PC-3 (cell line): ENCODE data around the gene AVPI1. TPM values are rescaled to one million over a fixed set of nuclear protein-coding genes. Genes with fewer than 3 reads are reported as not detected.
A peak's percentile ranks its signal among the peaks of the same experiment; 100 is the strongest.
"Not testable (repeated sequence)": the region's sequence is repeated elsewhere in the genome, so short reads cannot be mapped to it uniquely, and the experiment has no call there.

Experiments used
- ATAC-seq: fragments of 200-7000 bp; cut with Tn5 transposase; 2 replicates; pipeline ENCODE4 v1.9.1; 2020; ENCODE audit warnings: mild to moderate bottlenecking, moderate library complexity
- BruUV-seq: library from RNA; stranded (reverse); fragments of 400-500 nt; replicated peaks from 2 replicates; lab custom pipeline; 2021; lab: Mats Ljungman, UMichigan
- CTCF ChIA-PET: fragments of 300-600 bp; sonication (Branson Sonifier 250); formaldehyde crosslinking; loops from one replicate; lab custom pipeline; 2022; ENCODE audit warnings: antibody characterized with exemption; lab: Charles Lee
- POLR2A ChIA-PET: fragments of 300-600 bp; sonication (Branson Sonifier 250); formaldehyde crosslinking; loops from one replicate; lab custom pipeline; 2022; ENCODE audit warnings: antibody characterized with exemption; ENCODE audit not compliant: unreplicated experiment; lab: Charles Lee
- DNase-seq: peaks from one replicate; pipeline ENCODE4 v3.0.0-alpha.2; 2015
- H2AFZ ChIP-seq: fragments of 300-600 bp; sonication (generic); 2 replicates; pipeline ENCODE4 v1.6.0; 2016; ENCODE audit warnings: antibody characterized with exemption, low read length
- H3F3A ChIP-seq: fragments of 300-600 bp; sonication (generic); one replicate; pipeline ENCODE4 v1.6.0; 2017; ENCODE audit warnings: antibody characterized with exemption, low read length, control low read depth, mild to moderate bottlenecking; ENCODE audit not compliant: unreplicated experiment
- H3K27ac ChIP-seq: fragments of 300-600 bp; sonication (generic); 2 replicates; pipeline ENCODE4 v1.5.1; 2016; ENCODE audit warnings: mild to moderate bottlenecking, low read length
- H3K27me3 ChIP-seq: fragments of 300-600 bp; sonication (generic); 2 replicates; pipeline ENCODE4 v1.6.1; 2016; ENCODE audit warnings: low read length, mixed read lengths
- H3K36me3 ChIP-seq: fragments of 300-600 bp; sonication (generic); 2 replicates; pipeline ENCODE4 v1.6.1; 2016; ENCODE audit warnings: low read depth, mixed run types, low read length, mixed read lengths
- H3K4me1 ChIP-seq: fragments of 300-600 bp; sonication (generic); 2 replicates; pipeline ENCODE4 v1.5.1; 2016; ENCODE audit warnings: low read length; ENCODE audit not compliant: insufficient read depth
- H3K4me2 ChIP-seq: fragments of 300-600 bp; sonication (generic); 2 replicates; pipeline ENCODE4 v1.6.0; 2016; ENCODE audit warnings: low read length
- H3K4me3 ChIP-seq: fragments of 300-600 bp; sonication (generic); 2 replicates; pipeline ENCODE4 v1.5.1; 2016; ENCODE audit warnings: mild to moderate bottlenecking, low read length, mixed read lengths
- H3K79me2 ChIP-seq: fragments of 300-600 bp; sonication (generic); 2 replicates; pipeline ENCODE4 v1.6.1; 2017; ENCODE audit warnings: low read length, mixed read lengths
- H3K9ac ChIP-seq: fragments of 300-600 bp; sonication (generic); 2 replicates; pipeline ENCODE4 v1.6.0; 2016; ENCODE audit warnings: mild to moderate bottlenecking, low read length
- H3K9me2 ChIP-seq: fragments of 300-600 bp; sonication (generic); replicated peaks from 2 replicates; pipeline ENCODE4 v1.6.1; 2016; ENCODE audit warnings: mixed run types, low read length, mixed read lengths
- H3K9me3 ChIP-seq: fragments of 300-600 bp; sonication (generic); 2 replicates; pipeline ENCODE4 v1.6.1; 2016; ENCODE audit warnings: low read length, mixed read lengths
- H4K20me1 ChIP-seq: fragments of 300-600 bp; sonication (generic); 2 replicates; pipeline ENCODE4 v1.6.1; 2016; ENCODE audit warnings: low read length, mixed read lengths
- EZH2 ChIP-seq: fragments of 300-600 bp; sonication (generic); IDR thresholded peaks from one replicate; pipeline ENCODE4 v1.6.1; 2017; ENCODE audit warnings: antibody characterized with exemption, mild to moderate bottlenecking, low read length; ENCODE audit not compliant: unreplicated experiment
- EZH2phosphoT487 ChIP-seq: fragments of 300-600 bp; sonication (generic); IDR thresholded peaks from 2 replicates; pipeline ENCODE4 v1.6.1; 2018; ENCODE audit warnings: mild to moderate bottlenecking, antibody characterized with exemption, low read length, borderline replicate concordance
- intact Hi-C: fragments of 100-400 bp; cut with micrococcal nuclease; formaldehyde crosslinking; loops from 2 replicates; pipeline ENCODE4 v1.9.0; 2023
- total RNA-seq: library from RNA; depleted of rRNA; stranded (reverse); fragments of >200 nt; gene quantifications from 2 replicates; pipeline ENCODE4 v1.2.3, GENCODE V29; 2014
- TF ChIP-seq, protein P1 (sequence below): fragments of 300-600 bp; sonication (generic); conservative IDR thresholded peaks from 2 replicates; pipeline ENCODE4 v1.5.1; 2017; ENCODE audit warnings: antibody characterized with exemption, low read depth, mild to moderate bottlenecking, low read length

AVPI1 gene
- total RNA-seq, 1 experiment from 2014 or later = 44.5 TPM

DNA sequence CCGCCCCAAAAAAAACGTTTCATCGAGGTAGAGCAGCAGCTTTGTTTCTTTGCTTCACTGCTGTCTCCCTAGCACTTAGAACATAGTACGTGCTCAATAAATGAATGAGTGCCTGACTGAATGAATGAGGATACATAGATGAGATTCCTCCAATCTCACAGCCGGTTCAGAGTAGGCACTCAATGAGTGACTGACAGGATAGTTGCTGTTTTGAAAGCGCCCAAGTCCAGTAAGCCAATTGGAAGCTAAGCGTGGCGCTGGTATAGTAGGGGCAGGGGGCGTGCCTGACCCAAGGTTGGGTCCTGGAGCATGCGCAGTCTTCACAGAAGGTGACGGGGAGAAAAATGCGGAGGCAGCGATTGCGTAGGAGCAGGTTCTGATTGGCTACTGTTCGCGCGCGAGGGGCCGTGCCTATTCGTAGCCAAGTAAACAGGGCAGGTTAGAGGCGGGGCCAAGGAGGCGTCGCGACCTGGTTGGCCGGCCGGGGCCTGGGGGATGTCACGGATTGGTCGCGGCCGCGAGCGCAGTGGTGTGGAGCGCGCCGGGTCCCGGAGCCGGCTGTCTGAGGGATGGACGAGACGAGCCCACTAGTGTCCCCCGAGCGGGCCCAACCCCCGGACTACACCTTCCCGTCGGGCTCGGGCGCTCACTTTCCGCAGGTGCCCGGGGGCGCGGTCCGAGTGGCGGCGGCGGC, 46.7 kb downstream of the AVPI1 start, which contains the start of gene PI4K2A:
PI4K2A (plus strand) TSS at position 498 of the 694 bp plus-strand sequence; CDS start at position 570, 72 bp downstream.
- H3K27ac ChIP-seq = no peak within 1 kb of the TSS
- no peak for TF ChIP-seq EZH2phosphoT487
- TF ChIP-seq, protein P1, sequence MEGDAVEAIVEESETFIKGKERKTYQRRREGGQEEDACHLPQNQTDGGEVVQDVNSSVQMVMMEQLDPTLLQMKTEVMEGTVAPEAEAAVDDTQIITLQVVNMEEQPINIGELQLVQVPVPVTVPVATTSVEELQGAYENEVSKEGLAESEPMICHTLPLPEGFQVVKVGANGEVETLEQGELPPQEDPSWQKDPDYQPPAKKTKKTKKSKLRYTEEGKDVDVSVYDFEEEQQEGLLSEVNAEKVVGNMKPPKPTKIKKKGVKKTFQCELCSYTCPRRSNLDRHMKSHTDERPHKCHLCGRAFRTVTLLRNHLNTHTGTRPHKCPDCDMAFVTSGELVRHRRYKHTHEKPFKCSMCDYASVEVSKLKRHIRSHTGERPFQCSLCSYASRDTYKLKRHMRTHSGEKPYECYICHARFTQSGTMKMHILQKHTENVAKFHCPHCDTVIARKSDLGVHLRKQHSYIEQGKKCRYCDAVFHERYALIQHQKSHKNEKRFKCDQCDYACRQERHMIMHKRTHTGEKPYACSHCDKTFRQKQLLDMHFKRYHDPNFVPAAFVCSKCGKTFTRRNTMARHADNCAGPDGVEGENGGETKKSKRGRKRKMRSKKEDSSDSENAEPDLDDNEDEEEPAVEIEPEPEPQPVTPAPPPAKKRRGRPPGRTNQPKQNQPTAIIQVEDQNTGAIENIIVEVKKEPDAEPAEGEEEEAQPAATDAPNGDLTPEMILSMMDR = no peak
- TF ChIP-seq EZH2 = no peak
- H3K4me1 ChIP-seq = peaks cover 12% of the 10 kb centered on the region
- H3F3A ChIP-seq = no peaks in the 10 kb centered on the region
- H3K27me3 ChIP-seq = no peaks in the 10 kb centered on the region
- 0 out of 2 replicates have a peak, but pooled peaks cover 5% of the 10 kb centered on the region for H4K20me1 ChIP-seq
- no TSS peak for BruUV-seq
- intact Hi-C loops = no loop called here
- POLR2A ChIA-PET = interaction anchor here (0.6 kb wide), 3 partner anchors 65 to 159 kb away, joined by 3 to 12 read pairs (median 4); no protein-coding TSS in a partner anchor
- peak within 1 kb of the TSS; percentile 93 for H3K4me3 ChIP-seq
- H3K79me2 ChIP-seq = peaks cover 43% of the 10 kb centered on the region
- H3K9ac ChIP-seq = peak within 1 kb of the TSS; percentile 76
- peak within 1 kb of the TSS; percentile 88 for H3K4me2 ChIP-seq
- ATAC-seq = peak; percentile 96
- CTCF ChIA-PET = no interaction called here
- H3K9me2 ChIP-seq = no peaks in the 10 kb centered on the region
- peak within 1 kb of the TSS; percentile 53 for H2AFZ ChIP-seq
- H3K9me3 ChIP-seq = no peaks in the 10 kb centered on the region
- H3K36me3 ChIP-seq = peaks cover 8% of the 10 kb centered on the region; the same call in 1 of the 2 replicates
- DNase-seq = peak; percentile 98

DNA sequence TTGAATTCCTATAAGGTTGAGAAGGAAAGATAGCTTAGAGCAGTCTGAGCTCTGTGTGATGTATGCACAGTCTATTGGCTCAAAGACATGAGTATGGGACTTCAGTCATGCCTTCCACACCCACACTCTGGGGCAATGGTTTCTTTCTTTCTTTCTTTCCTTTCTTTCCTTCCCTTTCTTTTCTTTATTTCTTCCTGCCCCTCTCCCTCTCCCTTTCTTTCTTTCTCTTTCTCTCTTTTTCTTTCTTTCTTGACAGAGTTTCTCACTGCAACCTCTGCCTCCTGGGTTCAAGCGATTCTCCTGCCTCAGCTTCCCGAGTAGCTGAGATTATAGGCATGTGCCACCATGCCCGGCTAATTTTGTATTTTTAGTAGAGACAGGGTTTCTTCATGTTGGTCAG, 48.0 kb downstream of the AVPI1 start:
- DNase-seq, H3K4me3 ChIP-seq, H3K36me3 ChIP-seq, H4K20me1 ChIP-seq, intact Hi-C loops, ATAC-seq, H3K27ac ChIP-seq, H3K27me3 ChIP-seq, H3K9me3 ChIP-seq, H3K4me2 ChIP-seq, H2AFZ ChIP-seq, H3K9me2 ChIP-seq, H3F3A ChIP-seq, BruUV-seq, POLR2A ChIA-PET, CTCF ChIA-PET, H3K9ac ChIP-seq: not testable (repeated sequence)
- H3K4me1 ChIP-seq = peaks cover 12% of the 10 kb centered on the region
- H3K79me2 ChIP-seq = peaks cover 33% of the 10 kb centered on the region

DNA sequence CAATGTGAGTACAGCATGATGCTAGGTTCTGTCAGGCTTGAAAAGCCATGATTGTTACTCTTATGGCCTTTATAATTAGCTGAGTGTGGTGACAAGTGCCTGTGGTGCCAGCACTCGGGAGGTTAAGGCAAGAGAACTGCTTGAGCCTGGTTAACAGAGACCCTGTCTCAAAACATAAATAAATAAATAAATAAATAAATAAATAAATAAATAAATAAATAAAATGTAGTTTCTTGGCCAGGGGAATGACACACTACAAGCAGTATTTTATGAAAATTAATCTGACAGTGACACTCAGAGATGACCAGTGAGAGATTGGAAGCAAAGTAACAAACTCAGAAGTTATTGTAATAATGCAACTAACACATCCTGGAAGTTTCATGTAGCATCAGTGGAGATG, 51.5 kb downstream of the AVPI1 start:
- intact Hi-C loops = no loop called here
- Histone ChIP-seq H3F3A (no peaks in the 10 kb centered on the region), H3K4me3 (no peak overlapping the region), H4K20me1 (no peaks in the 10 kb centered on the region), H2AFZ (no peak overlapping the region), H3K9me3 (no peaks in the 10 kb centered on the region), H3K79me2 (peaks cover 22% of the 10 kb centered on the region), H3K27ac (no peak overlapping the region), H3K27me3 (no peaks in the 10 kb centered on the region), H3K36me3 (no peaks in the 10 kb centered on the region), H3K4me1 (peaks cover 3% of the 10 kb centered on the region; the same call in 1 of the 2 replicates), H3K9ac (no peak overlapping the region), H3K9me2 (no peaks in the 10 kb centered on the region), H3K4me2 (no peak overlapping the region)
- DNase-seq (no peak), ATAC-seq (no peak)
- POLR2A ChIA-PET = no interaction called here
- CTCF ChIA-PET = no interaction called here
- BruUV-seq = no TSS peak
- TF ChIP-seq, protein P1 = no peak
- no peak for TF ChIP-seq EZH2phosphoT487
- TF ChIP-seq EZH2 = no peak
